Measurements from ENCODE around the gene TTBK1. TPM values are rescaled to one million over a fixed set of nuclear protein-coding genes. Genes with fewer than 3 reads are reported as not detected.
"Not testable (repeated sequence)": the region's sequence is repeated elsewhere in the genome, so short reads cannot be mapped to it uniquely, and the experiment has no call there.

The TTBK1 gene
- total RNA-seq, 1 donor from 2014 or later: 2.0 TPM

- intact Hi-C loops (cut with micrococcal nuclease): no loop called here
- H3K27me3 Mint-ChIP-seq (ENCODE audit: insufficient read depth): peaks cover 12% of the 10 kb centered on the region
- H3K27ac Mint-ChIP-seq: no peak overlapping the region
- H3K9me3 Mint-ChIP-seq: no peaks in the 10 kb centered on the region
- no peak overlapping the region for H3K4me3 Mint-ChIP-seq
- H3K4me1 Mint-ChIP-seq (ENCODE audit: low read depth): no peaks in the 10 kb centered on the region
- H3K36me3 Mint-ChIP-seq (ENCODE audit: low read depth): no peaks in the 10 kb centered on the region
- no peak for DNase-seq (ENCODE audit: low spot score)
Observed at GRCh38 chr6:43293698-43294097, 50.4 kb downstream of the TTBK1 start.

GRCh38 chr6:43294536-43294935 is 51.3 kb downstream of the TTBK1 start:
- Mint-ChIP-seq H3K4me1 (ENCODE audit: low read depth) (no peaks in the 10 kb centered on the region), H3K36me3 (ENCODE audit: low read depth) (no peaks in the 10 kb centered on the region), H3K27ac (no peak overlapping the region), H3K27me3 (ENCODE audit: insufficient read depth) (peaks cover 14% of the 10 kb centered on the region), H3K4me3 (no peak overlapping the region), H3K9me3 (no peaks in the 10 kb centered on the region)
- intact Hi-C loops (cut with micrococcal nuclease): no loop called here
- DNase-seq (ENCODE audit: low spot score): no peak

- DNase-seq (ENCODE audit: low spot score): no peak
- Mint-ChIP-seq H3K4me3 (no peak overlapping the region), H3K9me3 (no peaks in the 10 kb centered on the region), H3K36me3 (ENCODE audit: low read depth) (no peaks in the 10 kb centered on the region), H3K27me3 (ENCODE audit: insufficient read depth) (peaks cover 12% of the 10 kb centered on the region), H3K4me1 (ENCODE audit: low read depth) (no peaks in the 10 kb centered on the region), H3K27ac (no peak overlapping the region)
- intact Hi-C loops (cut with micrococcal nuclease): no loop called here
Observed at GRCh38 chr6:43295456-43295855, 52.2 kb downstream of the TTBK1 start.

GRCh38 chr6:43296780-43297497 is 53.7 kb downstream of the TTBK1 start:
- DNase-seq (ENCODE audit: low spot score): no peak
- no peaks in the 10 kb centered on the region for H3K4me1 Mint-ChIP-seq (ENCODE audit: low read depth)
- no peaks in the 10 kb centered on the region for H3K36me3 Mint-ChIP-seq (ENCODE audit: low read depth)
- intact Hi-C loops (cut with micrococcal nuclease): no loop called here
- no peaks in the 10 kb centered on the region for H3K9me3 Mint-ChIP-seq
- no peak overlapping the region for H3K4me3 Mint-ChIP-seq
- H3K27me3 Mint-ChIP-seq (ENCODE audit: insufficient read depth): peaks cover 14% of the 10 kb centered on the region
- H3K27ac Mint-ChIP-seq: no peak overlapping the region

GRCh38 chr6:43297644-43298564 is 54.6 kb downstream of the TTBK1 start, which contains the start of gene SLC22A7:
Gene SLC22A7, plus strand, starts transcription at chr6:43298260. Its CDS starts 99 bp downstream, at chr6:43298359.
- Mint-ChIP-seq H3K27ac (no peak within 1 kb of the TSS), H3K36me3 (ENCODE audit: low read depth) (no peaks in the 10 kb centered on the region), H3K9me3 (no peaks in the 10 kb centered on the region)

GRCh38 chr6:43298565-43299337 is 55.5 kb downstream of the TTBK1 start:
- no peaks in the 10 kb centered on the region for H3K4me1 Mint-ChIP-seq (ENCODE audit: low read depth)
- intact Hi-C loops (cut with micrococcal nuclease): no loop called here
- H3K36me3 Mint-ChIP-seq (ENCODE audit: low read depth): no peaks in the 10 kb centered on the region
- no peak for DNase-seq (ENCODE audit: low spot score)
- H3K4me3 Mint-ChIP-seq: no peak overlapping the region
- peaks cover 14% of the 10 kb centered on the region for H3K27me3 Mint-ChIP-seq (ENCODE audit: insufficient read depth)
- no peaks in the 10 kb centered on the region for H3K9me3 Mint-ChIP-seq
- H3K27ac Mint-ChIP-seq: no peak overlapping the region

More at GRCh38 chr6:43297644-43298564, 54.6 kb downstream of the TTBK1 start, which contains the start of gene SLC22A7:
- DNase-seq (ENCODE audit: low spot score): no peak
- Mint-ChIP-seq H3K4me1 (ENCODE audit: low read depth) (no peaks in the 10 kb centered on the region), H3K27me3 (ENCODE audit: insufficient read depth) (peaks cover 14% of the 10 kb centered on the region), H3K4me3 (no peak within 1 kb of the TSS)
- intact Hi-C loops (cut with micrococcal nuclease): no loop called here

GRCh38 chr6:43299338-43300293 is 56.3 kb downstream of the TTBK1 start:
- no peak for DNase-seq (ENCODE audit: low spot score)
- H3K36me3 Mint-ChIP-seq (ENCODE audit: low read depth): no peaks in the 10 kb centered on the region
- H3K9me3 Mint-ChIP-seq: no peaks in the 10 kb centered on the region
- no peak overlapping the region for H3K4me3 Mint-ChIP-seq
- H3K27ac Mint-ChIP-seq: no peak overlapping the region
- peaks cover 14% of the 10 kb centered on the region for H3K27me3 Mint-ChIP-seq (ENCODE audit: insufficient read depth)
- H3K4me1 Mint-ChIP-seq (ENCODE audit: low read depth): no peaks in the 10 kb centered on the region
- intact Hi-C loops (cut with micrococcal nuclease): no loop called here

- no peaks in the 10 kb centered on the region for H3K4me1 Mint-ChIP-seq (ENCODE audit: low read depth)
- no peaks in the 10 kb centered on the region for H3K36me3 Mint-ChIP-seq (ENCODE audit: low read depth)
- H3K27ac Mint-ChIP-seq: no peak overlapping the region
- intact Hi-C loops (cut with micrococcal nuclease): no loop called here
- DNase-seq (ENCODE audit: low spot score): no peak
- no peaks in the 10 kb centered on the region for H3K9me3 Mint-ChIP-seq
- H3K27me3 Mint-ChIP-seq (ENCODE audit: insufficient read depth): peaks cover 14% of the 10 kb centered on the region
- no peak overlapping the region for H3K4me3 Mint-ChIP-seq
Observed at GRCh38 chr6:43301081-43301870, 58.0 kb downstream of the TTBK1 start.

GRCh38 chr6:43302126-43302525 is 58.8 kb downstream of the TTBK1 start:
- Mint-ChIP-seq H3K9me3 (no peaks in the 10 kb centered on the region), H3K4me3 (no peak overlapping the region), H3K36me3 (ENCODE audit: low read depth) (no peaks in the 10 kb centered on the region), H3K4me1 (ENCODE audit: low read depth) (no peaks in the 10 kb centered on the region), H3K27ac (no peak overlapping the region), H3K27me3 (ENCODE audit: insufficient read depth) (peaks cover 14% of the 10 kb centered on the region)
- no peak for DNase-seq (ENCODE audit: low spot score)
- intact Hi-C loops (cut with micrococcal nuclease): no loop called here

- H3K36me3 Mint-ChIP-seq (ENCODE audit: low read depth); H3K9me3 Mint-ChIP-seq; DNase-seq (ENCODE audit: low spot score); H3K27ac Mint-ChIP-seq; H3K4me3 Mint-ChIP-seq; H3K4me1 Mint-ChIP-seq (ENCODE audit: low read depth); intact Hi-C loops (cut with micrococcal nuclease): not testable (repeated sequence)
- H3K27me3 Mint-ChIP-seq (ENCODE audit: insufficient read depth): peaks cover 14% of the 10 kb centered on the region
Observed at GRCh38 chr6:43303006-43303405, 59.7 kb downstream of the TTBK1 start.

- Mint-ChIP-seq H3K27ac (no peak overlapping the region), H3K9me3 (no peaks in the 10 kb centered on the region), H3K36me3 (ENCODE audit: low read depth) (no peaks in the 10 kb centered on the region), H3K27me3 (ENCODE audit: insufficient read depth) (peaks cover 18% of the 10 kb centered on the region), H3K4me3 (no peak overlapping the region), H3K4me1 (ENCODE audit: low read depth) (peaks cover 5% of the 10 kb centered on the region)
- intact Hi-C loops (cut with micrococcal nuclease): no loop called here
- DNase-seq (ENCODE audit: low spot score): no peak
Observed at GRCh38 chr6:43303751-43304331, 60.6 kb downstream of the TTBK1 start.

Data from activated T-helper 1 cell treated with anti-CD3 and anti-CD28 coated beads, Interleukin-12 subunit alpha, Interleukin-12 subunit beta, Interleukin-2, Interleukin-4 antibody, amounts not matched to agents 30 ng/mL and 10 ng/mL and 1 ng/mL, durations not matched to agents 14 hours and 24 hours and 36 hours (primary cell).